Esophagus squamous epithelium (tissue), 4 donors: Measurements from ENCODE around the gene RASSF9.

ENCODE experiments used
- POLR2A ChIP-seq, 4 donors: fragments of 450-650 bp; IDR thresholded peaks; one replicate each; pipeline ENCODE4 v1.6.1; 2017; ENCODE audit warnings: antibody characterized with exemption in 4 of 4, mild to moderate bottlenecking in 4 of 4, moderate library complexity in 3 of 4
- TF ChIP-seq, protein P1 (sequence below), 6 experiments: fragments of 450-650 bp in 4 of 6; fragments of 200-600 bp in 2 of 6; sonication (generic) in 2 of 6; IDR thresholded peaks; one replicate each; pipeline ENCODE4 v1.5.1; 2016 to 2019; ENCODE audit warnings: antibody characterized with exemption in 6 of 6, mild to moderate bottlenecking in 4 of 6, moderate library complexity in 4 of 6

DNA sequence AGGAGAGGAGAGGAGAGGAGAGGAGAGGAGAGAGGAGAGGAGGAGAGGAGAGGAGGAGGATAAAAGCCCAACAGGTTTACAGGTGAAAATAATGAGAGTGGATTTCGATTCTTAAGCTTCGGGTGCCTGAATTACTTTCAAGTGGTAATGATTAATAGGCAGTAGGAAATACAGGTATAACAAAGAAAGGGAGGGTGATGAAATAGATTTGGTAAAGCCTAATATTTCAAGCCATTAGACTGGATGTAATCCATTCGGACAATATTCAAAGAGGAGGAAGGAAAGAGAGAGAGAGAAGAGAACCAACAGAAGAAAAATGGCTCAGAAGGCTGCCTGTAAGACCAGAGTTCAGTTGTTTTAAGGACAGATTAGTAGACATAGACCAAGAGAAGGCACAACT lies 76.6 kb downstream of the RASSF9 start:
- TF ChIP-seq, protein P1, sequence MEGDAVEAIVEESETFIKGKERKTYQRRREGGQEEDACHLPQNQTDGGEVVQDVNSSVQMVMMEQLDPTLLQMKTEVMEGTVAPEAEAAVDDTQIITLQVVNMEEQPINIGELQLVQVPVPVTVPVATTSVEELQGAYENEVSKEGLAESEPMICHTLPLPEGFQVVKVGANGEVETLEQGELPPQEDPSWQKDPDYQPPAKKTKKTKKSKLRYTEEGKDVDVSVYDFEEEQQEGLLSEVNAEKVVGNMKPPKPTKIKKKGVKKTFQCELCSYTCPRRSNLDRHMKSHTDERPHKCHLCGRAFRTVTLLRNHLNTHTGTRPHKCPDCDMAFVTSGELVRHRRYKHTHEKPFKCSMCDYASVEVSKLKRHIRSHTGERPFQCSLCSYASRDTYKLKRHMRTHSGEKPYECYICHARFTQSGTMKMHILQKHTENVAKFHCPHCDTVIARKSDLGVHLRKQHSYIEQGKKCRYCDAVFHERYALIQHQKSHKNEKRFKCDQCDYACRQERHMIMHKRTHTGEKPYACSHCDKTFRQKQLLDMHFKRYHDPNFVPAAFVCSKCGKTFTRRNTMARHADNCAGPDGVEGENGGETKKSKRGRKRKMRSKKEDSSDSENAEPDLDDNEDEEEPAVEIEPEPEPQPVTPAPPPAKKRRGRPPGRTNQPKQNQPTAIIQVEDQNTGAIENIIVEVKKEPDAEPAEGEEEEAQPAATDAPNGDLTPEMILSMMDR (IDR thresholded peaks at IDR 0.05) = no peak
- TF ChIP-seq POLR2A (IDR thresholded peaks at IDR 0.05) = no peak
